H1 (cell line): ENCODE data around the gene MCF2L2. TPM values are rescaled to one million over a fixed set of nuclear protein-coding genes. Genes with fewer than 3 reads are reported as not detected.

Source experiments
- CTCF ChIA-PET: fragments of 300-600 bp; sonication (Branson Sonifier 250); formaldehyde crosslinking; loops from one replicate; lab custom pipeline; 2021; ENCODE audit not compliant: partially characterized antibody; lab: Charles Lee
- POLR2A ChIA-PET: fragments of 300-600 bp; sonication (Branson Sonifier 250); formaldehyde crosslinking; loops from one replicate; lab custom pipeline; 2021; ENCODE audit warnings: inconsistent platforms; ENCODE audit not compliant: partially characterized antibody; lab: Charles Lee
- DNase-seq, 2 experiments: peaks; one replicate each; pipeline versions ENCODE4 v3.0.0 to v3.0.0-alpha.2; 2010 to 2022; ENCODE audit warnings: low spot score in 2 of 2, low read depth in 1 of 2, mixed read lengths in 1 of 2
- FAIRE-seq: peaks from 2 replicates; lab custom pipeline; 2011; peaks lifted over from hg19 to GRCh38; lab: Jason Lieb, UNC
- H2AFZ ChIP-seq: 2 replicates; pipeline ENCODE4 v1.8.1; 2012; ENCODE audit warnings: low read length, inconsistent platforms
- H2AK5ac ChIP-seq: 2 replicates; pipeline ENCODE4 v1.6.1; 2013; ENCODE audit warnings: low read depth, low read length
- H2BK120ac ChIP-seq: replicated peaks from 2 replicates; pipeline ENCODE3; 2013; ENCODE audit warnings: low read depth, low read length, inconsistent platforms
- H2BK12ac ChIP-seq: 2 replicates; pipeline ENCODE4 v1.6.1; 2013; ENCODE audit warnings: low read depth, low read length
- H2BK15ac ChIP-seq: 2 replicates; pipeline ENCODE4 v1.6.1; 2013; ENCODE audit warnings: low read length
- H2BK20ac ChIP-seq: 2 replicates; pipeline ENCODE4 v1.6.1; 2013; ENCODE audit warnings: low read length
- H2BK5ac ChIP-seq: 2 replicates; pipeline ENCODE4 v1.6.1; 2013; ENCODE audit warnings: low read depth, low read length
- H3K14ac ChIP-seq: 2 replicates; pipeline ENCODE4 v1.6.1; 2013; ENCODE audit warnings: inconsistent platforms; ENCODE audit not compliant: insufficient read length
- H3K18ac ChIP-seq: 2 replicates; pipeline ENCODE4 v1.6.1; 2013; ENCODE audit warnings: low read length; ENCODE audit errors: extremely low read depth
- H3K23ac ChIP-seq: 2 replicates; pipeline ENCODE4 v1.6.1; 2013; ENCODE audit warnings: inconsistent platforms; ENCODE audit not compliant: insufficient read length
- H3K23me2 ChIP-seq: 2 replicates; pipeline ENCODE4 v1.6.1; 2013; ENCODE audit warnings: low read depth, low read length
- H3K27ac ChIP-seq: 2 replicates; pipeline ENCODE4 v1.6.1; 2011; ENCODE audit warnings: low read depth, low read length, inconsistent platforms
- H3K27me3 ChIP-seq, 4 experiments: replicated peaks in 1 of 4; 1 replicate in 1 of 4; 2 replicates in 3 of 4; pipeline versions ENCODE4 v1.6.1 to v1.8.1; 2011 to 2013; ENCODE audit warnings: low read length in 3 of 4, mild to moderate bottlenecking in 3 of 4, inconsistent platforms in 2 of 4, mixed read lengths in 2 of 4, moderate library complexity in 1 of 4; ENCODE audit not compliant: control insufficient read depth in 3 of 4, insufficient read depth in 3 of 4; ENCODE audit errors: extremely low read depth in 1 of 4
- H3K36me3 ChIP-seq, 4 experiments: 2 replicates each; pipeline versions ENCODE4 v1.6.1 to v1.8.1; 2011 to 2013; ENCODE audit warnings: mild to moderate bottlenecking in 4 of 4, low read length in 3 of 4, moderate library complexity in 2 of 4, control low read depth in 1 of 4, inconsistent platforms in 1 of 4; ENCODE audit not compliant: insufficient read depth in 4 of 4, control insufficient read depth in 2 of 4
- H3K4ac ChIP-seq: replicated peaks from 2 replicates; pipeline ENCODE3; 2013; ENCODE audit warnings: low read length, low read depth, mixed read lengths, inconsistent platforms; ENCODE audit not compliant: insufficient read length
- H3K4me1 ChIP-seq, 4 experiments: replicated peaks in 1 of 4; 1 replicate in 1 of 4; 2 replicates in 3 of 4; pipeline versions ENCODE4 v1.6.1 to v1.8.1; 2011 to 2013; ENCODE audit warnings: low read length in 3 of 4, inconsistent platforms in 2 of 4, mixed read lengths in 1 of 4; ENCODE audit not compliant: insufficient read depth in 4 of 4, control insufficient read depth in 3 of 4
- H3K4me2 ChIP-seq, 2 experiments: 2 replicates each; pipeline versions ENCODE4 v1.6.1 to v1.8.1; 2011 to 2013; ENCODE audit warnings: low read depth in 2 of 2, low read length in 2 of 2, control low read depth in 1 of 2, inconsistent platforms in 1 of 2, mild to moderate bottlenecking in 1 of 2; ENCODE audit not compliant: insufficient read depth in 1 of 2
- H3K4me3 ChIP-seq, 4 experiments: fragments of 200-600, 300-600 bp in 1 of 4; sonication (generic), shearing (Covaris generic), sonication (Bioruptor Twin) in 1 of 4; 2 replicates each; pipeline versions ENCODE4 v1.5.1 to v1.8.1; 2011 to 2016; ENCODE audit warnings: low read length in 4 of 4, low read depth in 3 of 4, control low read depth in 2 of 4, inconsistent platforms in 2 of 4, mild to moderate bottlenecking in 2 of 4, mixed read lengths in 1 of 4, moderate library complexity in 1 of 4; ENCODE audit not compliant: insufficient read depth in 2 of 4; ENCODE audit errors: extremely low read depth in 1 of 4
- H3K56ac ChIP-seq: replicated peaks from 2 replicates; pipeline ENCODE3; 2013; ENCODE audit warnings: low read depth, mild to moderate bottlenecking, mixed read lengths, low read length, inconsistent platforms; ENCODE audit not compliant: insufficient read length
- H3K79me1 ChIP-seq: 2 replicates; pipeline ENCODE4 v1.6.1; 2013; ENCODE audit warnings: low read depth, low read length, control low read depth
- H3K79me2 ChIP-seq, 2 experiments: 2 replicates each; pipeline versions ENCODE4 v1.6.1 to v1.8.1; 2012 to 2013; ENCODE audit warnings: low read length in 2 of 2, mild to moderate bottlenecking in 2 of 2, inconsistent platforms in 1 of 2; ENCODE audit not compliant: insufficient read depth in 2 of 2, control insufficient read depth in 1 of 2
- H3K9ac ChIP-seq, 4 experiments: replicated peaks in 1 of 4; 1 replicate in 1 of 4; 2 replicates in 3 of 4; pipeline versions ENCODE4 v1.6.1 to v1.8.1; 2011 to 2013; ENCODE audit warnings: low read depth in 3 of 4, low read length in 3 of 4, control low read depth in 2 of 4, mild to moderate bottlenecking in 2 of 4, moderate library complexity in 2 of 4, inconsistent platforms in 1 of 4; ENCODE audit errors: extremely low read depth in 1 of 4
- H3K9me3 ChIP-seq, 2 experiments: 2 replicates each; pipeline versions ENCODE4 v1.6.1 to v1.8.1; 2012 to 2013; ENCODE audit warnings: mild to moderate bottlenecking in 2 of 2, moderate library complexity in 2 of 2, control low read depth in 1 of 2, inconsistent platforms in 1 of 2, low read depth in 1 of 2, low read length in 1 of 2, mixed read lengths in 1 of 2; ENCODE audit not compliant: insufficient read depth in 2 of 2
- H4K20me1 ChIP-seq, 2 experiments: replicated peaks in 1 of 2; 2 replicates each; pipeline versions ENCODE3 to v1.8.1; 2011 to 2013; ENCODE audit warnings: inconsistent platforms in 2 of 2, low read length in 2 of 2, mild to moderate bottlenecking in 1 of 2; ENCODE audit not compliant: insufficient read depth in 2 of 2, control insufficient read depth in 1 of 2
- H4K5ac ChIP-seq: 2 replicates; pipeline ENCODE4 v1.6.1; 2013; ENCODE audit warnings: low read length, low read depth, mixed read lengths, inconsistent platforms; ENCODE audit not compliant: insufficient read length
- H4K8ac ChIP-seq: 2 replicates; pipeline ENCODE4 v1.8.0; 2013; ENCODE audit warnings: mild to moderate bottlenecking, moderate library complexity, low read length, inconsistent platforms; ENCODE audit not compliant: insufficient read depth; ENCODE audit errors: extremely low read depth
- H4K91ac ChIP-seq: replicated peaks from 2 replicates; pipeline ENCODE3; 2013; ENCODE audit warnings: low read length, mixed read lengths, inconsistent platforms; ENCODE audit not compliant: insufficient read length
- BCL11A ChIP-seq, 2 experiments: IDR thresholded peaks; one replicate each; pipeline ENCODE4 v1.6.1; 2011; ENCODE audit warnings: low read depth in 2 of 2, low read length in 2 of 2, mild to moderate bottlenecking in 2 of 2
- CHD1 ChIP-seq: IDR thresholded peaks from 2 replicates; pipeline ENCODE4 v1.6.1; 2012; ENCODE audit warnings: low read depth, low read length, improper control_type of control experiment
- CREB1 ChIP-seq: IDR thresholded peaks from 2 replicates; pipeline ENCODE4 v1.6.1; 2012; ENCODE audit warnings: inconsistent platforms
- KDM5A ChIP-seq: fragments of 200-600 bp; IDR thresholded peaks from 2 replicates; pipeline ENCODE4 v1.7.1; 2012; ENCODE audit warnings: mild to moderate bottlenecking, low read length, inconsistent platforms, mixed read lengths
- PHF8 ChIP-seq: fragments of 200-600 bp; sonication (generic); conservative IDR thresholded peaks from 2 replicates; pipeline ENCODE4 v1.7.1; 2012; ENCODE audit warnings: low read depth, mild to moderate bottlenecking, inconsistent platforms, low read length, moderate library complexity
- RXRA ChIP-seq: IDR thresholded peaks from 2 replicates; pipeline ENCODE4 v1.6.1; 2011; ENCODE audit warnings: low read depth, mild to moderate bottlenecking, low read length, moderate library complexity; ENCODE audit not compliant: insufficient read depth
- SIN3A ChIP-seq, 2 experiments: IDR thresholded peaks in 1 of 2; conservative IDR thresholded peaks in 1 of 2; 2 replicates each; pipeline ENCODE4 v1.6.1; 2011 to 2012; ENCODE audit warnings: low read length in 2 of 2, improper control_type of control experiment in 1 of 2, low read depth in 1 of 2, mild to moderate bottlenecking in 1 of 2
- SP1 ChIP-seq: IDR thresholded peaks from 2 replicates; pipeline ENCODE4 v1.6.1; 2011; ENCODE audit warnings: low read depth, low read length
- SP4 ChIP-seq: IDR thresholded peaks from 2 replicates; pipeline ENCODE4 v1.6.1; 2012; ENCODE audit warnings: low read length, inconsistent platforms
- YY1 ChIP-seq: IDR thresholded peaks from 2 replicates; pipeline ENCODE4 v1.6.1; 2011; ENCODE audit warnings: low read depth, mild to moderate bottlenecking, low read length
- WGBS, 2 experiments: shearing (Covaris generic) in 1 of 2; methylation state at CpG; one replicate each; pipeline versions ENCODE4 v1.1.6 to v1.1.7; 2013 to 2015; ENCODE audit warnings: low lambda C conversion rate in 2 of 2, mixed read lengths in 2 of 2, inconsistent platforms in 1 of 2, low coverage in 1 of 2, missing lambda C conversion rate in 1 of 2; ENCODE audit not compliant: insufficient replicate concordance in 2 of 2, insufficient coverage in 1 of 2, insufficient read length in 1 of 2; ENCODE audit errors: extremely low coverage in 1 of 2, missing lambda C conversion rate in 1 of 2; 5-methylcytosine and 5-hydroxymethylcytosine counted together
- polyA plus RNA-seq, 7 experiments: library from polyadenylated mRNA; depleted of rRNA in 3 of 7; stranded (reverse) in 5 of 7; unstranded in 2 of 7; fragments of >200 nt in 5 of 7; fragments of 200-250 nt in 2 of 7; gene quantifications; 1 replicate in 5 of 7; 2 replicates in 1 of 7; 4 replicates in 1 of 7; pipeline versions ENCODE4 v1.2.1 to v1.2.3, GENCODE V29; 2011 to 2013; ENCODE audit warnings: missing spikeins in 2 of 7, mixed read lengths in 2 of 7
- total RNA-seq: library from RNA; stranded (reverse); fragmentation: NEBNext Ultra II Directional; extraction: Animal tissue kit (Norgen Biotek cat#: 25700); gene quantifications from 2 replicates; pipeline ENCODE4 v1.2.1, GENCODE V29; 2021
- TF ChIP-seq, protein P1 (sequence below), 3 experiments: IDR thresholded peaks; 1 replicate in 2 of 3; 2 replicates in 1 of 3; pipeline versions ENCODE4 v1.5.1 to v1.6.1; 2011; ENCODE audit warnings: low read length in 3 of 3, mild to moderate bottlenecking in 3 of 3, inconsistent platforms in 2 of 3, low read depth in 1 of 3, moderate library complexity in 1 of 3; ENCODE audit not compliant: insufficient read depth in 1 of 3; ENCODE audit errors: control extremely low read depth in 1 of 3
- TF ChIP-seq, protein P2 (sequence below): IDR thresholded peaks from 2 replicates; pipeline ENCODE4 v1.6.1; 2012; ENCODE audit warnings: inconsistent platforms

MCF2L2 gene
- total and polyA plus RNA-seq, 2 of the 8 experiments (the other 6 are each of a cell fraction or from before 2014, with no cell fraction given) = 4.1 to 13.7 TPM

DNA sequence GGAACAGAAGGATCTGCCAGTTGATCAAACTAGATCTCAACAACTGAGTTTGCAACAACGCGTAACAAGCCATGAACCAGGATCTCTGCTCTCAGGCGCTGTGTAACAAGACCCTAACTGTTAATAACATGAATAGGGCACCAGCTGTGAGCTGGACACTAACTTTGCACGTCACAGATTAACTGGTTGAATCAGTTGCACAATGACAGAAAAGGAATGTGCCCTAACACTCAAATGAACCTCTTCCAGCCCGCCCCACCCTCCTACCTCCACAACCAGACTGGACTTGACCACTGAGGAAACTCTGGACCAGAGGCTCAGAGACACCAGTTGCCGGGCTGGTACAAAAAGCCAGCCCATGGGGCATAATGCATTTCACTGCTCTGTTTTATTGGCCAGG lies 34.3 kb downstream of the MCF2L2 start:
- Histone ChIP-seq H3K79me1 (peaks cover 2% of the 10 kb centered on the region; the same call in 1 of the 2 replicates), H2BK15ac (no peak overlapping the region), H3K4ac (no peak overlapping the region), H2BK20ac (no peak overlapping the region), H3K56ac (no peak overlapping the region), H4K8ac (no peak overlapping the region), H3K9me3 (no peaks in the 10 kb centered on the region), H3K4me2 (no peak overlapping the region), H2BK120ac (no peak overlapping the region), H3K36me3 (no peaks in the 10 kb centered on the region; a peak in 1 of 8 replicates), H3K14ac (no peak overlapping the region), H2AFZ (no peak overlapping the region), H4K91ac (no peak overlapping the region), H3K4me3 (no peak overlapping the region), H2BK12ac (no peak overlapping the region), H3K27me3 (no peaks in the 10 kb centered on the region), H3K4me1 (peaks cover 0 to 3% (median 3%) of the 10 kb centered on the region in 4 experiments; a peak in 3 of 7 replicates), H4K20me1 (no peaks in the 10 kb centered on the region), H4K5ac (no peak overlapping the region), H2BK5ac (no peak overlapping the region), H3K18ac (no peak overlapping the region), H3K23ac (no peak overlapping the region), H3K23me2 (no peaks in the 10 kb centered on the region), H2AK5ac (no peak overlapping the region), H3K27ac (no peak overlapping the region), H3K79me2 (no peaks in the 10 kb centered on the region), H3K9ac (no peak overlapping the region)
- CTCF ChIA-PET = no interaction called here
- no peak for DNase-seq
- WGBS, 2 experiments = 91% methylated on average over 6 of the region's 6 CpGs; no CpG with 5 or more reads in 1 of the 2 experiments
- no peak for FAIRE-seq
- POLR2A ChIA-PET = interaction anchor here (1.0 kb wide), 1 partner anchor 9 kb away, joined by 3 read pairs; no protein-coding TSS in a partner anchor
- no peak for TF ChIP-seq CHD1
- TF ChIP-seq PHF8 = no peak
- no peak for TF ChIP-seq YY1
- no peak for TF ChIP-seq SIN3A (conservative IDR thresholded peaks at IDR 0.05 in 1 of 2, IDR thresholded peaks at IDR 0.05 in 1 of 2; ENCODE audit: low read depth in 1 of 2, low read length in 2 of 2)
- TF ChIP-seq, protein P1, sequence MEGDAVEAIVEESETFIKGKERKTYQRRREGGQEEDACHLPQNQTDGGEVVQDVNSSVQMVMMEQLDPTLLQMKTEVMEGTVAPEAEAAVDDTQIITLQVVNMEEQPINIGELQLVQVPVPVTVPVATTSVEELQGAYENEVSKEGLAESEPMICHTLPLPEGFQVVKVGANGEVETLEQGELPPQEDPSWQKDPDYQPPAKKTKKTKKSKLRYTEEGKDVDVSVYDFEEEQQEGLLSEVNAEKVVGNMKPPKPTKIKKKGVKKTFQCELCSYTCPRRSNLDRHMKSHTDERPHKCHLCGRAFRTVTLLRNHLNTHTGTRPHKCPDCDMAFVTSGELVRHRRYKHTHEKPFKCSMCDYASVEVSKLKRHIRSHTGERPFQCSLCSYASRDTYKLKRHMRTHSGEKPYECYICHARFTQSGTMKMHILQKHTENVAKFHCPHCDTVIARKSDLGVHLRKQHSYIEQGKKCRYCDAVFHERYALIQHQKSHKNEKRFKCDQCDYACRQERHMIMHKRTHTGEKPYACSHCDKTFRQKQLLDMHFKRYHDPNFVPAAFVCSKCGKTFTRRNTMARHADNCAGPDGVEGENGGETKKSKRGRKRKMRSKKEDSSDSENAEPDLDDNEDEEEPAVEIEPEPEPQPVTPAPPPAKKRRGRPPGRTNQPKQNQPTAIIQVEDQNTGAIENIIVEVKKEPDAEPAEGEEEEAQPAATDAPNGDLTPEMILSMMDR (IDR thresholded peaks at IDR 0.05; ENCODE audit: control extremely low read depth in 1 of 3, insufficient read depth in 1 of 3, low read depth in 1 of 3, low read length in 3 of 3) = no peak
- no peak for TF ChIP-seq SP1
- no peak for TF ChIP-seq KDM5A
- no peak for TF ChIP-seq SP4
- TF ChIP-seq CREB1 = no peak
- TF ChIP-seq, protein P2, sequence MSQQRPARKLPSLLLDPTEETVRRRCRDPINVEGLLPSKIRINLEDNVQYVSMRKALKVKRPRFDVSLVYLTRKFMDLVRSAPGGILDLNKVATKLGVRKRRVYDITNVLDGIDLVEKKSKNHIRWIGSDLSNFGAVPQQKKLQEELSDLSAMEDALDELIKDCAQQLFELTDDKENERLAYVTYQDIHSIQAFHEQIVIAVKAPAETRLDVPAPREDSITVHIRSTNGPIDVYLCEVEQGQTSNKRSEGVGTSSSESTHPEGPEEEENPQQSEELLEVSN = no peak
- no peak for TF ChIP-seq RXRA
- no peak for TF ChIP-seq BCL11A (IDR thresholded peaks at IDR 0.05; ENCODE audit: low read depth in 2 of 2, low read length in 2 of 2)
